ENCODE results near the gene ZSWIM8. TPM values are rescaled to one million over a fixed set of nuclear protein-coding genes. Genes with fewer than 3 reads are reported as not detected.

The ZSWIM8 gene
- total and polyA plus RNA-seq, 10 of the 15 experiments (the other 5 are each of a cell fraction or from before 2014, with no cell fraction given), result 7.8 to 47.1 (median 23.6) TPM

DNA sequence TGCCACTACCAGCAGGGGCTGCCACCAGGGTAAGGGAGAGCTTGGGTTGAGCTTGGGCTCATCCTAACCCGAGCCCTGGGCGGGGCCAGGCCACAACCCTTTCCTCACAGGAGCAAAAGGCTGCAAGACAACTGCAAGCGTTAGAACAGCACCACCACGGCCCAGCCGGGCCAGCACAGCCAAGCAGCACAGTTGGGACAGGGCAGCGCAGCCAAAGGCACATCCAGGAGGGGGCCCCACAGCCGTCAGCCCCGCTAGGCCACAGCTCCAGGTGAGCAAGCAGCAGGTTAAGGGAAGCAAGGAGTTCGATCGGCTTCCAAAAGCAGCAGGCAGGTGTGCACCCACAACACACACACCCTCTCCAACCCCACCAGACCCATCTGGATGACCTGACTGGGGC, 33.0 kb downstream of the ZSWIM8 start:
- CTCF ChIA-PET, result interaction anchor here (0.8 kb wide), 1 partner anchor 264 kb away, joined by 3 read pairs; no protein-coding TSS in a partner anchor
- no peaks in the 10 kb centered on the region for H4K20me1 ChIP-seq (ENCODE audit: control insufficient read depth, insufficient read depth)
- WGBS (ENCODE audit: insufficient coverage, insufficient replicate concordance, low lambda C conversion rate, missing lambda C conversion rate), result 95% methylated on average over 10 of the region's 10 CpGs
- H2AFZ ChIP-seq (ENCODE audit: control insufficient read depth, low read depth, low read length), result no peak overlapping the region
- SMC1A ChIA-PET (ENCODE audit: uncharacterized antibody, unreplicated experiment), result no interaction called here
- no peak overlapping the region for H3K9ac ChIP-seq (ENCODE audit: control insufficient read depth, insufficient read depth, low read length)
- in situ Hi-C loops (cut with MboI) (no loop called here), intact Hi-C loops (cut with micrococcal nuclease; ENCODE audit: unreplicated experiment) (no loop called here)
- no peaks in the 10 kb centered on the region for H3K27me3 ChIP-seq (replicated peaks in 1 of 2; ENCODE audit: control insufficient read depth in 2 of 2, insufficient read depth in 2 of 2, low read length in 1 of 2)
- H3K9me3 ChIP-seq (replicated peaks; ENCODE audit: control insufficient read depth, insufficient read depth, low read length), result no peaks in the 10 kb centered on the region
- TF ChIP-seq YY1 (IDR thresholded peaks at IDR 0.05; ENCODE audit: low read depth, low read length), result no peak
- TF ChIP-seq, protein P1, sequence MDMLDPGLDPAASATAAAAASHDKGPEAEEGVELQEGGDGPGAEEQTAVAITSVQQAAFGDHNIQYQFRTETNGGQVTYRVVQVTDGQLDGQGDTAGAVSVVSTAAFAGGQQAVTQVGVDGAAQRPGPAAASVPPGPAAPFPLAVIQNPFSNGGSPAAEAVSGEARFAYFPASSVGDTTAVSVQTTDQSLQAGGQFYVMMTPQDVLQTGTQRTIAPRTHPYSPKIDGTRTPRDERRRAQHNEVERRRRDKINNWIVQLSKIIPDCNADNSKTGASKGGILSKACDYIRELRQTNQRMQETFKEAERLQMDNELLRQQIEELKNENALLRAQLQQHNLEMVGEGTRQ (IDR thresholded peaks at IDR 0.05; ENCODE audit: borderline replicate concordance, low read depth, low read length), result no peak
- ATAC-seq (no peak), FAIRE-seq (no peak), DNase-seq (ENCODE audit: low read depth, low spot score) (no peak)
- H3K36me3 ChIP-seq (ENCODE audit: control insufficient read depth in 2 of 2, insufficient read depth in 2 of 2, low read length in 1 of 2), result peaks cover 4% of the 10 kb centered on the region in 2 experiments; a peak in 3 of 4 replicates
- no TSS peak for BruUV-seq (replicated peaks)
- no peak overlapping the region for H3K4me3 ChIP-seq
- POLR2A ChIA-PET, result no interaction called here
- no peak overlapping the region for H3K4me2 ChIP-seq (ENCODE audit: control insufficient read depth, insufficient read depth)
- H3K27ac ChIP-seq (ENCODE audit: control insufficient read depth, insufficient read depth), result no peak overlapping the region
- no peaks in the 10 kb centered on the region for H3K4me1 ChIP-seq (ENCODE audit: control insufficient read depth, insufficient read depth, low read length)
- RAD21 ChIA-PET (ENCODE audit: unreplicated experiment), result interaction anchor here (1.6 kb wide), 1 partner anchor 61 kb away, joined by 3 read pairs; no protein-coding TSS in a partner anchor
- H3K79me2 ChIP-seq (ENCODE audit: control insufficient read depth, insufficient read depth, low read length), result no peaks in the 10 kb centered on the region

DNA sequence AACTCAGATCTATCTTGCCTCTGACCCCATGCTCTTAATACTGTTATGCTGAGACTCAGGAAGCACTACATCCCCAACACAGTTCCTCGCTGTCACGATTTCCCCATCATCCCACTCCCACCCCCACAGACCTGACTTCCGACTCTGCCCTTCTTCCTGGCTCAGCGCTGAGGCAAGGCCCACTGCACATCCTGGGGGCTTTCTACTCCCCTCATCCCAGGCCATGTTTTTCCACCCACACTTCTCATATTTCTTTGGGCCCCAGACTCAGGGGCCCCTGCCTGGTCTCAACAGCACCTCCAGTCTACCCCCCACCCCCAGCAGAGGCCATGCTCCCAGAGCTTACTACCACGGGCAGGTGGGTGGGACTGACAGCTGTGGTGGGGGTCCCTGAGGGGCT, 33.7 kb downstream of the ZSWIM8 start:
- H4K20me1 ChIP-seq (ENCODE audit: control insufficient read depth, insufficient read depth), result no peaks in the 10 kb centered on the region
- no peaks in the 10 kb centered on the region for H3K27me3 ChIP-seq (replicated peaks in 1 of 2; ENCODE audit: control insufficient read depth in 2 of 2, insufficient read depth in 2 of 2, low read length in 1 of 2)
- DNase-seq (ENCODE audit: low read depth, low spot score) (no peak), ATAC-seq (no peak), FAIRE-seq (no peak)
- no peak overlapping the region for H2AFZ ChIP-seq (ENCODE audit: control insufficient read depth, low read depth, low read length)
- ChIA-PET POLR2A (interaction anchor here (0.6 kb wide), 1 partner anchor 1270 kb away, joined by 3 read pairs; no protein-coding TSS in a partner anchor), RAD21 (ENCODE audit: unreplicated experiment) (interaction anchor here (1.6 kb wide), 1 partner anchor 61 kb away, joined by 3 read pairs; no protein-coding TSS in a partner anchor), CTCF (interaction anchor here (0.6 to 0.8 kb wide), 2 partner anchors 263 to 498 kb away, joined by 3 read pairs; no protein-coding TSS in a partner anchor), SMC1A (ENCODE audit: uncharacterized antibody, unreplicated experiment) (no interaction called here)
- H3K4me1 ChIP-seq (ENCODE audit: control insufficient read depth, insufficient read depth, low read length), result no peaks in the 10 kb centered on the region
- H3K9ac ChIP-seq (ENCODE audit: control insufficient read depth, insufficient read depth, low read length), result no peak overlapping the region
- no peak overlapping the region for H3K27ac ChIP-seq (ENCODE audit: control insufficient read depth, insufficient read depth)
- intact Hi-C loops (cut with micrococcal nuclease; ENCODE audit: unreplicated experiment) (no loop called here), in situ Hi-C loops (cut with MboI) (no loop called here)
- no peak overlapping the region for H3K4me2 ChIP-seq (ENCODE audit: control insufficient read depth, insufficient read depth)
- H3K4me3 ChIP-seq, result no peak overlapping the region
- peaks cover 6 to 7% of the 10 kb centered on the region in 2 experiments for H3K36me3 ChIP-seq (ENCODE audit: control insufficient read depth in 2 of 2, insufficient read depth in 2 of 2, low read length in 1 of 2)
- 88% methylated on average over 5 of the region's 5 CpGs for WGBS (ENCODE audit: insufficient coverage, insufficient replicate concordance, low lambda C conversion rate, missing lambda C conversion rate)
- BruUV-seq (replicated peaks), result no TSS peak
- no peaks in the 10 kb centered on the region for H3K79me2 ChIP-seq (ENCODE audit: control insufficient read depth, insufficient read depth, low read length)
- no peaks in the 10 kb centered on the region for H3K9me3 ChIP-seq (replicated peaks; ENCODE audit: control insufficient read depth, insufficient read depth, low read length)
- TF ChIP-seq, protein P2, sequence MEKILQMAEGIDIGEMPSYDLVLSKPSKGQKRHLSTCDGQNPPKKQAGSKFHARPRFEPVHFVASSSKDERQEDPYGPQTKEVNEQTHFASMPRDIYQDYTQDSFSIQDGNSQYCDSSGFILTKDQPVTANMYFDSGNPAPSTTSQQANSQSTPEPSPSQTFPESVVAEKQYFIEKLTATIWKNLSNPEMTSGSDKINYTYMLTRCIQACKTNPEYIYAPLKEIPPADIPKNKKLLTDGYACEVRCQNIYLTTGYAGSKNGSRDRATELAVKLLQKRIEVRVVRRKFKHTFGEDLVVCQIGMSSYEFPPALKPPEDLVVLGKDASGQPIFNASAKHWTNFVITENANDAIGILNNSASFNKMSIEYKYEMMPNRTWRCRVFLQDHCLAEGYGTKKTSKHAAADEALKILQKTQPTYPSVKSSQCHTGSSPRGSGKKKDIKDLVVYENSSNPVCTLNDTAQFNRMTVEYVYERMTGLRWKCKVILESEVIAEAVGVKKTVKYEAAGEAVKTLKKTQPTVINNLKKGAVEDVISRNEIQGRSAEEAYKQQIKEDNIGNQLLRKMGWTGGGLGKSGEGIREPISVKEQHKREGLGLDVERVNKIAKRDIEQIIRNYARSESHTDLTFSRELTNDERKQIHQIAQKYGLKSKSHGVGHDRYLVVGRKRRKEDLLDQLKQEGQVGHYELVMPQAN (conservative IDR thresholded peaks at IDR 0.05), result no peak
- no peak for TF ChIP-seq TARDBP (IDR thresholded peaks at IDR 0.05; ENCODE audit: borderline replicate concordance)
- no peak for TF ChIP-seq NR2F1 (conservative IDR thresholded peaks at IDR 0.05)
- no peak for TF ChIP-seq STAT1 (conservative IDR thresholded peaks at IDR 0.05)
- TF ChIP-seq SRF (IDR thresholded peaks at IDR 0.05; ENCODE audit: low read depth in 2 of 2, low read length in 2 of 2), result no peak
- TF ChIP-seq IKZF2 (IDR thresholded peaks at IDR 0.05), result no peak
- no peak for TF ChIP-seq MEF2A (IDR thresholded peaks at IDR 0.05; ENCODE audit: insufficient read depth, low read depth, low read length)
- TF ChIP-seq, protein P3, sequence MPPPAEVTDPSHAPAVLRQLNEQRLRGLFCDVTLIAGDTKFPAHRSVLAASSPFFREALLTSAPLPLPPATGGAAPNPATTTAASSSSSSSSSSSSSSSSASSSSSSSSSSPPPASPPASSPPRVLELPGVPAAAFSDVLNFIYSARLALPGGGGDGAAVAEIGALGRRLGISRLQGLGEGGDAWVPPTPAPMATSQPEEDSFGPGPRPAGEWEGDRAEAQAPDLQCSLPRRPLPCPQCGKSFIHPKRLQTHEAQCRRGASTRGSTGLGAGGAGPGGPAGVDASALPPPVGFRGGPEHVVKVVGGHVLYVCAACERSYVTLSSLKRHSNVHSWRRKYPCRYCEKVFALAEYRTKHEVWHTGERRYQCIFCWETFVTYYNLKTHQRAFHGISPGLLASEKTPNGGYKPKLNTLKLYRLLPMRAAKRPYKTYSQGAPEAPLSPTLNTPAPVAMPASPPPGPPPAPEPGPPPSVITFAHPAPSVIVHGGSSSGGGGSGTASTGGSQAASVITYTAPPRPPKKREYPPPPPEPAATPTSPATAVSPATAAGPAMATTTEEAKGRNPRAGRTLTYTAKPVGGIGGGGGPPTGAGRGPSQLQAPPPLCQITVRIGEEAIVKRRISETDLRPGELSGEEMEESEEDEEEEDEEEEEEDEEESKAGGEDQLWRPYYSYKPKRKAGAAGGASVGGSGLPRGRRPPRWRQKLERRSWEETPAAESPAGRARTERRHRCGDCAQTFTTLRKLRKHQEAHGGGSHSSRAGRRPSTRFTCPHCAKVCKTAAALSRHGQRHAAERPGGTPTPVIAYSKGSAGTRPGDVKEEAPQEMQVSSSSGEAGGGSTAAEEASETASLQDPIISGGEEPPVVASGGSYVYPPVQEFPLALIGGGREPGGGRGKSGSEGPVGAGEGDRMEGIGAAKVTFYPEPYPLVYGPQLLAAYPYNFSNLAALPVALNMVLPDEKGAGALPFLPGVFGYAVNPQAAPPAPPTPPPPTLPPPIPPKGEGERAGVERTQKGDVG (CRISPR knock-in tag; IDR thresholded peaks at IDR 0.05), result no peak
- TF ChIP-seq IKZF1 (conservative IDR thresholded peaks at IDR 0.05), result no peak
- TF ChIP-seq SMAD1 (IDR thresholded peaks at IDR 0.05; ENCODE audit: low read depth, partially characterized antibody), result no peak

Measured in GM12878 (cell line).